NCI-H1048 (cell line): ENCODE results near the gene L3MBTL4.
"Not testable (repeated sequence)": the region's sequence is repeated elsewhere in the genome, so short reads cannot be mapped to it uniquely, and the experiment has no call there.

Source experiments
- DNase-seq: peaks from one replicate; lab custom pipeline; 2025; lab: John Stamatoyannopoulos, UW

Gene L3MBTL4

DNA sequence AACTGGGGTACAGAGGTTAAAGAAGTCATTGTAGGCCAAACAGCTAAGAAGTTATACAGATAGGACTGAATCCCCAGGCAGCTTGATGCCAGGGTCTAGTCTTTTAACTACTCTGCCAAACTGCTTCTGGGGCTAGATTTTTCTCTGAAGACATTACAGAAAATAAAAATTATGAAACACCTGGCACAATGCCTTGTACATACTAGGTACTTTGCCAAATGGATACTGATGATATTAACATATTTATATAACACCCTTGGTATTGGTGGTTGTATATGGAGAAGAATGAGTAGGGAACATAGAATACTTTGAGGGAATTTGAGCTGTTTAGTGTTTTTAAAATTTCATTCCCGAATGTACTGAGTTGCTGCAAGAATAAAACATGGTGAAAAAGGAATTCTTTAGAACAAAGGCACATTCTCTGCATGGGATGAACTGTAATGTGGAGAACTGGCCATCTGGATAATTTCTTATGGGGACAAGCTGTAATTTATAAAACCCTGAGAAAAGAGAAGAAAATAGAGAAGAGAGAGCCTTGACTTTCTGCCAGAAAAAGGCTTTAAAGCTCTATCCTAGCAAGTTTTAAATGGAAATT is 308.5 kb downstream of the L3MBTL4 start:
- DNase-seq = no peak

DNA sequence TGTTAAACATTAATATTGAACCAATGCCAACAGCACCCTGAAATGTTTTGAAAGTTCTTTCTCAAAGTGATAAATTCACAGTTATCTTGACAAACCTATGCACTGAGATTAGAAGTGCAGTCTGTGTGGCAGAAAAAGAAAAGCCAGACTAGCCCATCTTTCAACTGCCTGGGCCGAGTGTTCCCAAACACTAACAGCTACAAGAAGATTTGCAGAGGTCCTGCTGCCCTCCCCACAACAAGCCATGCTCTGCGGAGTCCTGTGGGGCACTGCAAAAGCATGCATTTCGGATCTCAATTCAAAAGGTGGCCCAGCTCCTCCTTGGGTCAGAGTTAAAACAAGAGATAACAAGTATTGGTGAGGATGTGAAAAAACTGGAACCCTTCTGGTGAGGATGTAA is 311.0 kb downstream of the L3MBTL4 start:
- DNase-seq = no peak

DNA sequence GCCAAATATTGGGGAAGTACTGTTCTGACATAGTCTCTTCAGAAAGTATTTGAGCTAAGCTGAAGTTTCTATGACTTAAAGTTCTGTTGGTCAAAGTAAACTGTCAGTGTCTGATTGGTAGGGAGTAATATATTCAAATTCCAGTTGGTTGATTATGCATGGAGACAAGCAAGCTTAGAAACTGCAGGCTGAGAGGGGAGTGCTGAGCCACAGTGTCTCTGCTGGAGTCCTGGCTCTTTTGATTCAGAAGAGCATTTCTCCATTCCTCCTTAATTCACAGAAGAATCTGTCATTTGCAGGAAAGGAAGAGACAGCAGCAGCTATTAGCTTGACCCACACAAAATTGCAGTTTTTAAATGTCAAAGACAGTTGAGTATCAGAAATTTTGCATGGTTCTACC is 318.0 kb downstream of the L3MBTL4 start:
- DNase-seq = no peak

DNA sequence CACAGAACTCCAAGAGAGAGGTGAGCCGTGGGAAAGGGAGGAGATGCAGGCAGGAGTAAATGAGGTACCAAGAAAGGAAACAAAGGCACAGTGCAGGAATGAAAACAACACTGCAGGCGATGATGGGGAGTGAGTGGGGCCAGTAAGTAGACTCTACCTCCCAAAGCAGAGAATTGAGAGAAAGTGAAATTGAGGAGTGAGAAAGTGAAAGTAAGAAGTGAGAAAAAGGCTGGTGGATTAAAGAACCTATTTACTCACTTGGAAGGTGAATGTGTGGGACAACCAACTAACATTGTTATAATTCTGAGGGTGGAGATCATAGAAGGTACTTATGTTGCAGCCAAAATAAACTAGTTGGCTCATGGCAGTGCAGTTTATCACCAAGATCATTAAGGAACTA is 326.3 kb downstream of the L3MBTL4 start:
- no peak for DNase-seq

DNA sequence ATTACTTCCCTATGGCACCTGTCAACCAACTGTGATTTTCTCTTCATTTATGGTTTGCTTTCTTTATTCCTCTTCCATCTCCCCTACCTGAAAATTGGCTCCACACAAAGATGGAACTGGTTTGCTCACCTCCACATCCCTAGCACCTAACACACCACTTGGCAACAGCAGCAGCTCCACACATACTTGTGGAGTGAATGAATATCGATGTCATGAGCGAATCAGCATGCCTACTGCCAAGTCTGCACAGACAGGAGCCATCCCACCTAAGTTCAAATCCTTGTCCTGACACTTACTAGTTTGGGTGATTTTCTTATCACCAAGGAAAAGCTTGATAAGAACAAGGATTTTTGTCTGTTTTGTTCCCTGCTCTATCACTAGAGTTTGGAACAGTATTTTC is 328.0 kb downstream of the L3MBTL4 start:
- no peak for DNase-seq

DNA sequence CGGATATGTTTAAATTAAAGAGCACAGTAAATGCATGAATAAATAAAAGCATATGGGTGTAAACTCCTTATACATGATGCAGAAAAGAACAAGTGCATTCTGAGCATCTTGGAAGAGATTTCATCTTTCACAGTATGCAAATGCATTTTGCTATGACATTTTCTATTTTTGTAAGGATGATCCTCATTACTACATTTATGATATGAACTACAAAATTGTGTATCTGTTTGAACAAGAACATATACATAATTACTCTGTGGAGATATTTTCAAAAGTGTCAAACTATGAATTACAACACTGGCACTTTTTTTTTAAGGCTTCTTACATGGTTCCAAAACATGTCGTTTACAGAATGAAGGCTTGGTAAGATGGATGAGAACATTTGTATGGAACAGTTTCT is 335.3 kb downstream of the L3MBTL4 start:
- no peak for DNase-seq

DNA sequence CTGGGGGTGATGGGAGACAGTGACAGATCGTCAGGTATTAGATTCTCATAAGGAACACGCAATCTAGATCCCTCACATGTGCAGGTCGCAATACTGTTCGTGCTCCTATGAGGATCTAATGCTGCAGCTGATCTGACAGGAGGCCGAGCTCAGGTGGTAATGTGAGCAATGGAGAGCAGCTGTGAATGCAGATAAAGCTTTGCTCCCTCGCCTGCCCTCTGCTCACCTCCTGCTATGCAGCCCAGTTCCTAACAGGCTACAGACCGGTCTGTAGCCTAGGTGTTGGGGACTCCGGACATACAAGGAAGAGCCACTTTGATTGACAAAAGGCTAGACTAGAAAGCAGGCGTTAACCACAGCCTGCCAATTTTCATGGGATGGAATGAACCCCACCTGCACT is 335.8 kb downstream of the L3MBTL4 start:
- no peak for DNase-seq

DNA sequence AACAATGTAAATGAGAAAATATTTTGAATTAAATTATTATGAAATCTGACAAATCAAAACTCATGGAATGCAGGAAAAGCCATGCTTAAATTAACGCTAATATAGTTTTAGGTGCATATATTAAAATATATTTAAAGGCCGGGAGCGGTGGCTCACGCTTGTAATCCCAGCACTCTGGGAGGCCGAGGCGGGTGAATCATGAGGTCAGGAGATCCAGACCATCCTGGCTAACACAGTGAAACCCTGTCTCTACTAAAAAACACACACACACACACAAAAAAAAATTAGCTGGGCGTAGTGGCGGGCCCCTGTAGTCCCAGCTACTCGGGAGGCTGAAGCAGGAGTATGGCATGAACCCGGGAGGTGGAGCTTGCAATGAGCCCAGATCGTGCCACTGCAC is 342.3 kb downstream of the L3MBTL4 start:
- DNase-seq = not testable (repeated sequence)

DNA sequence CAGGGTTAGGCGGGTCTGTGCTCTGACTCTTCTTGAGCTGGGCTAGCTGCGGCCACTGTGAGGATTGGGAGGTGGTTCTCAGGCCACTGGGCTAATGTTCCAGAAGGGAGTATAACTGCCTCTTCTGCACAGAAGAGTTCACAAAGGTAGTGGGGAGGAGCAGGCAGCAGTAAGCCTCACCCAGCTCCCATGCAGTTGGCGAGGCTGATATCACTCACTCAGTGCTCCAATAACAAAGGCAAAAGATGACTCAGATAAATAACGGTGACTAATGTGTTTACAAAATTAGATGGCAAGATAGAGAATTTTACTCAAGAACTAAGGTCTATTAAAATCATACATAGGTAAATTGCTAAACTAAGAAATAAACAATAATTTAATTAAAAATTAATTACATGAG is 345.2 kb downstream of the L3MBTL4 start:
- DNase-seq = no peak

DNA sequence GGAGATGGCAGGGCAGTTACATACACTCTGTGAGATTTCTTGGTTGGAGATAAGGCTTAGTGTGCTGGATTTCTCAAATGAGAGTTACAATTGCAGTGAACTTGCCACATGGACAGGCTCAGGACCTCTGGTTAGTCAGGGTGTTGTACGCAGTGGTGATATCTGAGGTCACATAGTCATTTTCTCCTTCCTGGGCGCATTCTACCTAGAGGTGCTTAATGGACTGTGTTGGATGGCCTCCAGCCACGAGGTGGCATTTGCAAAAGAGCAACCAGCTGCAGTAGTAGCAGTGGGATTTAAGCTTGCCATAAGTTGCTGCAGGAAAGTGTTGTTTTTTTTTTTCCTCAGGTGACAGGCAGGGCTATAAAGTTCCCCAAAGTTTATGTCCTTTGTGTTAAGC is 345.6 kb downstream of the L3MBTL4 start:
- no peak for DNase-seq

DNA sequence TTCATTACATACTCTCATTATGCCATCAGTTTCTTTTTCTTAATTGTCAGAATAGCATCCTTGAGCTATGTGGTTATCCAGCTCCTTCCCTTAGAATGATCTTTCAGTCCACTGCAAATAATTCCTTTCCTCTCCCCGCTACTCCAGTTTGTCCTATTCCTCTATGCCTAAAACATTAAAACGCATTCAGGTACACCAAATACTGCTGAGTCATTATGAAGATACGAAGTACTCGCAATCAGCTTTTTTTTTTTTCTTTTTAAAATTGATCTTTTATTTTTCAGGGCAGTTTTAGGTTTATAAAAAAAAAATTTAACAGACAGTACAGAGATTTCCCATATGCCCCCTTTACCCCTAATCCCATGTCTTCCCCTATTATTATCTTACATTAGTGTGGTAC is 354.6 kb downstream of the L3MBTL4 start:
- DNase-seq = no peak

DNA sequence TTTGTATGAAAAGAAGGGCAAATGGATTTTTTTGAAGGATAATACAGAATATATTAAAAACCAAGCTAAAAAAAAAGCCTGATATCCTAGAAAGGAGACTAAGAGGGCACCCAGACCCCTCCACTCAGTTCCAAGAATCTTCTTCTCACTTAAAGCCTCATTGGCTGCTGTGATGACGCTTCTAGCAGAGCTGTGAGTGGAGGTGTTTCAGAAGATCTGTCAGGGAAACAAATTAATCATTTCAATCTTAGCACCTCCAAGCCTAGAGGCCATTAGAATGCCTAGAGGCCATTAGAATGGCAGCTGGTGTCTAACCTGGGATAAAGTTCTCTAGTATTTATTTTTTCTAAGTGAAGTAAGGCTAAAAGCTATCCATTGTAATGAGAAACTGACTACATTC is 355.2 kb downstream of the L3MBTL4 start:
- no peak for DNase-seq

DNA sequence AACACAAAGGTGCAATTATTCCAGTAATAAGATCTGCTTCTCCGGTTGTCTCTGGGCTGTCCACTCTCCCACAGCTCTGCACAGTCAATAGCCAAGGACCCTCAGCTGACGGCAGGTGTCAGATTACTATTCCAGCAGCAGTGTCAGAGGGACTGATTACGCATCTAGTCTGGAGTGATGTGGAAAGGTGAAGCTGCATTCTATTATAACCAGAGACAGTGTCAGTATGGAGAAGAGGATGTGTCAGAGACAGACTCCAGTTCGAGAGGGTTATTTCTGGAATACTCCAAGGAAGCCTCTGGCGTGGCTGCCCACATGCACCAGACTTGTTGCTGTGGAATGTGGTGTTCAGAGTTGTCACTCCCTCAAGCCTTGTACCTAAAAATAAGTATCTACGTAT is 355.8 kb downstream of the L3MBTL4 start:
- no peak for DNase-seq

DNA sequence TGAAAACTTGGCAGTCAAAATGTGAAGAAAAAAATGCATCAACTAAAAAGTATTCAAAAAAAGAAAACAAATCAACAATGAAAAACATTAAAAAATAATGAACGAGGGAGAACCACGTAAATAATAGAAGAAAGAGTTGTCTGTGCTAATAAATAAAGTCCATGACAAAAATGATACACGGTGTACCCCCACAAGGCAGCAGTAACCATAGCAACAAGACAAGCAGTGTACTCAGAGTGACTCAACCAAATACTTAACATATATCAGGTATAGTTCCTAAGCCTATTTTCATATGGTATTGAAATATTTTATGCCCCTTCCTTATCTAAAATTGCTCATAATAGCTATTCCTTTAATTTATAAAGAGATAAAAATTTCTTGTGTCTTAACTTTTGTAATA is 357.1 kb downstream of the L3MBTL4 start:
- DNase-seq = no peak

DNA sequence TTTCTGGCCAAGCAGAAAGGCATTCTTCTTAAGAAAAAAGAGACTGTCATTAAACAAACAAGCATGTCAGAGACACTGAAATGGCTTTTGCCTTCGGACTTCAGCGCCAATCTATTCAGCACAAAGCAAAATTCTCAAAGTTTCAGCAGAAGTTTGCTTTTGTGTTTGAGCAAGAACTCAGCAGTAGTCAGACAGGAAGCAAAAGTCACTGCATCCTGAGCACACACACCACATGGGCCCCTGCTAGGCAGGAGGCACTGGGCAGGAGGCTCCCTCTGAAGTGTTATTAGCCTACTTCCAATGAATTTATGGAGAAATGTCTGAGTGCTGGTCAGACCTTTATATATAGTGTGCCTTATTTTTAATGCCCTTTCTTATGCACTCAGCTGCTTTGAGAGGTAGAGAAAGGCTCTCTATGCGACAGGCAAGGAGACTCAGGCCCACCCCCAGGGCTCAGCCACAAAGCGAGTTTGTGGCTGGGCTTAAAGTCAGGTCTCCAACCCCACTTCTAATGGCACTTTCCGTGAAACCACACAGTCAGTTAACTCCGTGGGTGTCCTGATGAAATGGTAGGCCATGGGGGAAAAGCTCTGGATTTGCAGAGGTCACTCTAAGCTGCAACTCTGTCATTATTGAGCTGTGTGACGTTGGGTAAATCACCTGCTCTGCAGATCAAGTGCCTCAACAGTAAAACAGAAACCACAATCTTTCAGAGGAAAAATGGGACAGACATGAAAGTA is 358.4 kb downstream of the L3MBTL4 start:
- no peak for DNase-seq

DNA sequence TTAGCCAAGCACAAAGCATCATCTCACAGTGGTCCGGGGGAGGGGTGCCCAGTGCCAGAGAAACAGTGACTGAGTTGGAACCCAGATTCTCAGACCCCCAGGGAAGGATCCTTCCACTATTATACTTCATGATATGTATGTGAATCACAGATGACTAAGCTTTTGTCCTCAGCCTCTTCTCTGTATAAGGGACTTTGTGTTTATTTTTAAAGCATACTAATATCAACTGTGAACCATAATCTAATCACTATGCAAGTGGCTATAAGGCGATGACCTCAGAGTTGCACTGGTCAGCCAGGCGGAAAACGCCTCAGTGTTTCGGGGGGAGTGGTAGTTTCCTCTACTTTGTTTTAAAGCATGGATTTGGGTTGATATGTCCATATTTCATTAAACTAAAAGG is 359.0 kb downstream of the L3MBTL4 start:
- no peak for DNase-seq

DNA sequence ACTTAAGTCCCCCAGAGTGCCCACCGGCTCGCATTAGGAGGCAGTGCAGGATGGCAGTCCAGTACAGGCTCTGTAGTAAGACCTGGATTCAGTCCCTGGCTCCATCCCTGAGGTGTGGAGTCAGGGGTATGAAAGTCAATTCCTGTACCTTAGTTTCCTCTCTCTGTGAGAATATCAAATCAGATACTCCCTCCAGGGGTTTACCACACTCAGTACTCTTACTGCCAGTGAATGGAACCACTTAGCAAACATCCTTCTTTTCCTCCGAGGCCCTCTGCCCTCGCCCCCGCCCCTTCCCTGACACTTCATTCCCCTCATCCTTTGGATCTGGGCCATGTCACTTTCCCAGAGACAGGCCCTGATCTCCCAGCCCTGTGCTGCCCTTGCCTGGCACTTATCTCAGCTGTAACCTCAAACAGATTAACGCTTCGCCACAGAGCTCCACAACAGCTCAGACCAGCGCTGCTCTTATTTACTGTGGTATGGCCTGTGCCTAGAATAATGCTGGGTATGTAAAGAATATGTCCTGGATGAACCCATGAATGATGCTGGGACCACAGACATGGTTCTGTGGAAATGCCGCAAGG is 360.4 kb downstream of the L3MBTL4 start:
- DNase-seq = no peak

DNA sequence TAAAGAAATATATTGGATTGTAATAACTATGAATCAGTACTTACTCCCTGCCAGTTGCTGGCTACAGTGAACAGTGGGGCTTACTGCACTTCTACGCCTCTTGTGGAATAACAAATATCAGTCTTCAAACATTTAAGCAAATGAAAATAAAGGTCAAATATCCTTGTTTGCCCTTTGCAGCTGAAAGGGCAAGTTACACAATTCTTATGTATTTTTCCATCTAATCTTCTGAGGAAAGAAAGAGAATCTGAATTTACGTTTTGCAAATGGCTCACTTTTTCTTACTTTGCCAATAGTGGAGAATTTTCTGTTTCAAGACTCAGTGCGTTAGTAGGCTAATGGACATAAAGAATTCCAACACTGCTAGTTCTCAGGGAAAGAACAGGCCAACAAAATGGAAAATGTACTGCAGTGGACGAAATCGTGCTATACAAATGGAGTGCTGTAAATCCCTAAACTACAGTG is 362.2 kb downstream of the L3MBTL4 start:
- no peak for DNase-seq

DNA sequence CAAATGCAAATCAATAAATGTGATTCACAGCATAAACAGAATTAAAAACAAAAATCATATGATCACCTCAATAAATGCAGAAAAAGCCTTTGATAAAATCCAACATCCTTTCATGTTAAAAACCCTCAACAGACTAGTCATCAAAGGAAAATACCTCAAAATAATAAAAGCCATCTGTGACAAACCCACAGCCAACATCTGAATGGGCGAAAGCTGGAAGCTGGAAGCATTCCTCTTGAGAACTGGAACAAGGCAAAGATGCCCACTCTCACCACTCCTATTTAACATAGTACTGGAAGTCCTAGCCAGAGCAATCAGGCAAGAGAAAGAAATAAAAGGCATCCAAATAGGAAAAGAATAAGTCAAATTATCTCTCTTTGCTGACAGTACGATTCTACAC is 367.1 kb downstream of the L3MBTL4 start:
- not testable (repeated sequence) for DNase-seq

DNA sequence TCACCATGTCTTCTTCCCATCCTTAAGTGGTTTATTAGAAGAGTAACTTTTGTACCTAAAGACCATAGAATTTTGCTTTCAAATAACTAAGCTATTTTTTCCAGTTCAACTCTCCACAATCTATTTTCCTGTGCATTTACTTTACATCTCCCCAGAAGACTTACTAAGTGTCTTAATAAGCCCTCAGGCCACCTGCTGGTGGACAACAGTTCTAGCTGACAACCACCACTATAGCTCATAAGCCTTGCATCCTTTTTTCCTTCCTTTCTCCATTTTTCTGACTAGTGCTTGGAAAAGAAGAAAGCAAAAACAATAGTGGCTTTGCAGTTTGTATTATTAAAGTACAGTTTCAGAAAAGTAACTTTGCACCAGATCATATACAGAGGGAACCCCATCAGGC is 369.9 kb downstream of the L3MBTL4 start:
- no peak for DNase-seq

DNA sequence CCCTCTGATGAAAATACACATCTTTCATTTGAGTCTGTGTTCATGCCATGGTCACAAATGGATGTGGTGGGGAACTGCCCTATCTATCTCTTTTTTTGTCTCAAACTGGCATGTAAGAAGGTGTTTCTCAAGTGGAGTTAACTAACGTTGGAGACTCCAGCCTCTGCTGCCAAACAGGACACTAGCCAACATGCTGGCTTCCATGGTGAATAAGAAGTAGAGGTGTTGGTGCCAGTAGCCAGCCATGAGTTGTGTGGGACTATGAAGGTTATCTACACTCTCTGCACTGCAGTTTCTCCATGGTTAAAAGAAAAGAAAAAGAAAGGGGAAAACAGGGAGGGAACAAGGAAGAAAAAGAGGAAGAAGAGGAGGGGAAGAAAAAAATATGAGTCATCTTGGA is 370.4 kb downstream of the L3MBTL4 start:
- DNase-seq = no peak

DNA sequence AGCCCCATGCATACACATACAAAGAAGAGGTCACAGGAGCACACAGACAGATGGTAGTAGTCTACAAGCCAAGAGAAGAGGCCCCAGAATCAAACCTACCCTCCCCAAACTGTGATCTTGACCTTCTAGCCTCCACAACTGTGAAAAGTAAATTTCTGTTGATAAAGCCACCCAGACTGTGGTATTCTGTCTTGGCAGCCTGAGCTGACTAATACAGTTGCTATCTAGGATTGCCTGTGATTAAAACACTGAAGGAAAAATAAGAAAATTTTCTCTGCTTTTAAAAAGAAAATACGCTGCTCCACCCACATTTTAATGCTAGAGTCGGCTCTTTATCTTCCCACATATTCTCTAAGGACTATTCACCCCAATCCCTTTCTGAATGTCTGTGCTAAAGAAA is 375.7 kb downstream of the L3MBTL4 start:
- no peak for DNase-seq

DNA sequence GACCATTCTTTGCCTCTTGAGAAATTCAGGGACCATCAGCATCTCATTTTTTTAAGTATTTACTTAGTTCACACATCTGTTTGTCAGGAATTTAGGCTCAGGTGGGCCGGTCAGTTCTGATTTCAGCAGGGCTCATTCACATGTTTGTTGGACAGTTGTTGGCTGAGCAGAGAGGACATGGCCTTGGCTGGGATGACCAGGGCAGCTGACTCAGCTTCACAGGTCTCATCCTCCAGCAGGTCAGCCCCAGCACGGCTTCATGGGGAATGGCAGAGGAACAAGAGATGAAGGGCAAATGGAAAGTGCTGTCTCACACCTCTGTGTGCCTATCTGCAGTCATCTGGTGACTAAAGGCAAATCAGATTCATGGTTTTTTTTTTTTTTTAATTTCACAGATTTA is 383.3 kb downstream of the L3MBTL4 start:
- DNase-seq = no peak

DNA sequence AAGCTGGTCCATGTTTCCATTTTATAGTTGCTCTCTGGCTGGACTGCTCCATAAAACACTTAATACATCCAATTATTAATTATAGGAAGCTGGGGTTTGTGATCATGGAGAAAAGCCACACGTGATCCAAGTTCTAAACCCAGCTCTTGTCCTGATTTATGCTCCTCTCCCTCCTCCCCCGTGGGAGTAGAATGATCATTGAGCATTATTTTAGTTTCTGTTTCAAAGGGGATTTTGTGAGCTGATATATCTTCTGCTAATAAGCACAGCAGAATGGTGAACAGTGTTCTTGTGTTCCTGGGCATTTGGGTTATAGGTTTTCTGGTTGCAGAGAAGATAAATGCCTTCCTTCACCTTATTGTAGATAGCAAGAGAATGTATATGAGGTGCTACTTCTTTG is 383.7 kb downstream of the L3MBTL4 start:
- DNase-seq = no peak
